HG03060 (cell line): ENCODE measurements around the gene RSL1D1.
"Not testable (repeated sequence)": the region's sequence is repeated elsewhere in the genome, so short reads cannot be mapped to it uniquely, and the experiment has no call there.

Experiments used
- ATAC-seq: cut with Tn5 transposase; IDR thresholded peaks from one replicate; pipeline ENCODE4 v1.9.1; 2021; ENCODE audit warnings: low read depth, moderate number of reproducible peaks; ENCODE audit not compliant: unreplicated experiment

The RSL1D1 gene

DNA sequence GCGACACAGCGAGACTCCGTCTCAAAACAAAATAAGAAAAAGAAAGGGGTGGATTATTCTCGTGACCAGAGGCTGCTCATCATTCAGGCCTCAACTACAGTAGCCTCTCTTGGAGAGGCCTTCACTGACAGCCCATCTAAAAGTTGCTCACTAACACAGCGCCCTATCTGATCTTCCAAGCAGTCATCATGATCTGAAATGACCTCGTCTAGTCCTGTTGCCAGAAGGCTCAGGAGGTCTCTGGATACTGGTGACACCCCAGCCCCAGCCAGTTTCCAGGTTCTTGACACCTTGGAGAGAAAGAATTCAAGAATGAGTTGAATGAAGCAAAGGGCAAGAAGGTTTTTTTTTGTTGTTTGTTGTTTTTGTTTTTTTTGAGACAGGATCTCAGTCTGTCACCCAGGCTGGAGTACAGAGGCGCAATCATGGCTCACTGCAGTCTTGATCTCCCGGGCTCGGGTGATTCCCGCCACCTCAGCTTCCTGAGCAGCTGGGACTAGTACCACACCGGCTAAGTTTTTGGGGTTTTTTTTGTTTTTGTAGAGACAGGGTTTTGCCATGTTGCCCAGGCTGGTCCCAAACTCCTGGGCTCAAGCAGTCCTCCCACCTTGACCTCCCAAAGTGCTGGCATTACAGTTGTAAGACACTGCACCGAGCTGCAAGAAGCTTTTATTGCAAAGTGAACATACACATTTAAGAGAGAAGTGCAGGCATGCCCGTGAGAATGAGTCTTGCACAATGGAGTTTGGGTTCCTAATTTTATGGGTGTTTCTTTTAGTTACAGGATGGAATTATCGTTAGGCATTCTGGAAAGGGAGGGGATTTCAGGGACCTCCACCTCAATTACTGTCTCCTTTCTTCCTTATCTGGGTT is 51.6 kb downstream of the RSL1D1 start:
- no peak for ATAC-seq

DNA sequence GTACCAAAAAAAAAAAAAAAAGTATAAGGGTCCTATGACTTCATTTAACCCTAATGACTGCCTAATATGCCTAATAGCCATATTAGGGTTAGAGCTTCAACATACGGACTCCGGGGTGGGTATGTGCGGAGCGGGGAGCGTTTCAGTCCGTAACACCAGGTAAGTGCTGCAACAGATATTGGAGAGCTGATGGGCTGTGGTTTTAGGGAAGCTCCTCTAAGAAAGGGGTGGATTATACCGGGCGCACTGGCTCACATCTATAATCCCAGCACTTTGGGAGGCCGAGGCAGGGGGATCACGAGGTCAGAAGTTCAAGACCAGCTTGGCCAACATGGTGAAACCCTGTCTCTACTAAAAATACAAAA is 52.3 kb downstream of the RSL1D1 start:
- ATAC-seq = no peak

DNA sequence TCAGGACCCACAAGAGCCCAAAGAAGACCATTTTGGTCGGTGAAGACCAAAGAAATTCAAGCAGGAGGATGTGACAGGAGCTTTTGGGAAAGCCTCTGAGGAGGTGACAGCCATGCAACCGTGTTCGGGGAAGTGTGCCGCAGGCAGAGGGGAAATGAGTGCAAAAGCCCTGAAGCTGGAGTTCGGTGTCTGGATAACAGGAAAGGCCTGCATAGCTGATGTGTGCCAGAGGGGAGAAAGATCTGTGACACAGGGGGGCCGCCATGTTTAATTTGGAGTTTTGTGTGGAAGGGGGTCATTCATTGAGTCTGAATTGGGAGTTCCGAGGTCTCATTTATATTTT is 53.4 kb downstream of the RSL1D1 start:
- no peak for ATAC-seq

DNA sequence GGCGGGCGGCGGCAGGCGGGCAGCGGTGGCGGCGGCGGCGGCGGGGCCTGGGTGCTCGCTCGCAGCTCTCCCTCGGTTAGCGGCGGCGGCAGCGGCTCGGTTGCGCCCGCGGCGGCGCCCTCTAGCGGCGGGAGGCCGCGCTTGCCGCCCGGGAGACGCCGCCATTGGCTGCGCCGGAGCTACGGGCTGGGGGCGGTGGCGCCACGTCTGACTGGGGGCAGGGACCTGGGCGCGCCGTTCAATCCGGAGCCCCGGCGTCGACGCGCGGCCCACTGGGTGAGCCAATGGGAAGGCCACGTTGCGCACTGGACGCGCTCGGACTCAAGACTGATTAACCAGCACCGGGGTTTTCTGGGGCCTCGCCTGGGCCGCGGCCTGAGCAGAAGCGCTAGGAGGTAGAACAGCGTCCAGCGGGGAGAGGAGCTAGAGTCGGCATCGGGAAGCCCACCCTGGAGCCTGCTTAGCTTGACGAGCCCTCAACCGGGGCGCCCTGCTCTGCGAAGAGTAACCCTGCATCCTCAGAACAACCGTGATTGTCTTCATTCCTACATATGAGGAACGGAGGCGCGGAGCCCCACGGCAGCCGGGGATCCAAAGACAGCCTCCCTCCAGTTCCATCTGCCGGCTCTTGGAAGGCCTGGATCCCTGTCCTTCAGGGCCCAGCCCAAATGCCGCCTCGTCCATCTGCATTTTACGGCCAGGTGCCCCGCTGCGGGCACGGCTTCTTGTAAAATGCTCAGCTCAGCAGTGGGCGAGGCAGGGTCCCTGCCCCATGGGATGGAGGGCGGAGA is 54.0 kb downstream of the RSL1D1 start, which contains the start of gene ZC3H7A:
ZC3H7A (minus strand) TSS at position 93 of the 791 bp plus-strand sequence. CDS start 14,904 bp downstream, outside the sequence.
- peak; percentile 81 for ATAC-seq

DNA sequence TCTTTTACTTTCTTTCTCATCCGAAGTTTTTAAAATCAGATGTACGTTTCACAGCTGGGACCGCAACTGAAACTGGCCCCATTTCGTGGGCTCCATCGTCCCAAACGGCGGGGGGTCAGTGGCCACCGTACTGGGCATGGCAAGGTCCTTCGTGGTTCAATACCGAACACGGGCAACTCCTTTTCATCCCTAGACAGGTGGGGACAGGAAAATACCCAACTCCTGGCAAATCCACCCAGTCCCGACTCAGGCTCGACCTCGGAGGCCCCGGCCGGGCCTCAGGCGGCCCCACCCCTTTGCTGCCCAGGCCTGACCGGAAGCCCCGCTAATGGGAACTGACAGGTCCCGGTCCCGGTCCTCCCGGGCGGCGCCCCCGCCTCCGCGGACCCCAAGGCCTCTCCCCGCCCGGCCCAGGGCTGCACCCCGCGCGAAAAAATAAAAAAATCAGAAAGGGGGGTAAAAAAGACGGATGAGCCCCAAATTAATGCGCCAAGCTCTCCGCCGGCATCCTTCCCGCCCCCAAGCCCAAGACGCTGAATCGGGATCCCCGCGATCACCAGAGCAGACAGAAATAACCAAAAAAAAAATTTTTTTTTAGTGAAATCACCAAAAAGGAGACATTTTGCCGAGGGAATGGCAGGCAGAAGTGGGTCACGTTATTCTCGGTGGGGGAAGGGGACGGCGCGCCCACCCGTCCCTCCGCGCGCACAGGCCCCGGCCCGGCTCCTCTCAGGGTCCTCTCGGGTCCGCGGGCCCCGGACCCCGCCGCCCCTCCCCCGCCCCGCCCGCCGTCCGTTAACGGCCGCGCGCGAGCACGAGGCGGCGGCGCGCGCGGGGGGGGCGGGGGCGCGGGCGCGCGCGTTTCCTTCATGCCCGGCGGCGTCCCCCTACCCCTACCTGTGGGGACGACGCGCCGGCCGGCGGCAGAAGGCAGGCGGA is 54.8 kb downstream of the RSL1D1 start:
- no peak for ATAC-seq

DNA sequence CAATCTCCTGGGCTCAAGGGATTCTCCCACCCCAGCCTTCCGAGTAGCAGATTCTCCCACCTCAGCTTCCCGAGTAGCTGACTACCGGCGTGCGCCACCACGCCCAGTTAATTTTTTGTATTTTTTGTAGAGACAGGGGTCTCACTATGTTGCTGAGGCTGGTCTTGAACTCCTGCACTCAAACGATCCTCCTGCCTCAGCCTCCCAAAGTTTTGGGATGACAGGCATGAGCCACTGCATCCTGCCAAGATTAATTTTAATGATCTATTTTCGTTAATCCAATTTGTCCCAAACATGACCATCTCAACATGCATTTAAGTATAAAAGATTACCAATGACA is 55.5 kb downstream of the RSL1D1 start:
- ATAC-seq = no peak

DNA sequence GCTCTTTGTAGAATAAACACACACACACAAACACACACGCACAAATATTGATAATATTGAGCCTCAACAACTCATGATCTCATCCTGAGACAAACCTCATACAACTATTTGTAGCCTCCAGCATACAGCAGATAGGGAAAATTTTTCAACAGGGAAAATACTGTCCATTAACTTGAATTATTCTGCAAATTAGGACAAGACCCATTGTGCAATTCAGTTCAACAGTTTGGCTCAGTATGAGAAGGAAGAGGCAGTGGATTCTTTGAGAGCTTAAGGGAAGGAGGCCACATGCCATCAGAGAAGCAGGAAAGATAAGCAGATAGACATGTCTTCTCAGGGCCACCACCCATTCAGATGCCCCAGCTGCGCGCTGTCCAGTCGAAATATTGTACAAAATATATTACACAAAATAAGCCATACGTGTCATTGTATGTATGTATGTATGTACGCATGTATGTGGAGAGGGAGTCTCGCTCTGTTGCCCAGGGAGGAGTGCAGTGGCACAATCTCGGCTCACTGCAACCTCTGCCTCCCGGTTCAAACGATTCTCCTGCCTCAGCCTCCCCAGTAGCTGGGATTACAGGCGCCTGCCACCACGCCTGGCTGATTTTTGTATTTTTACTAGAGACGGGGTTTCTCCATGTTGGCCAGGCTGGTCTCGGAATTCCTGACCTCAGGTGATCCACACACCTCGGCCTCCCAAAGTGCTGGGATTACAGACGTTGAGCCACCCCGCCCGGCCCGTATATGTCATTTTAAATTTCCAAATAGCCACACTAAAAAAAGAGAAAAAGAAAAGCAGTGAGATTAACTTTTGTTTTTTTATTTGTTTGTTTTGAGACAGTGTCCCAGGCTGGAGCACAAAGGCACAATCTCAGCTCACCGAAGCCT is 56.1 kb downstream of the RSL1D1 start:
- ATAC-seq = no peak

DNA sequence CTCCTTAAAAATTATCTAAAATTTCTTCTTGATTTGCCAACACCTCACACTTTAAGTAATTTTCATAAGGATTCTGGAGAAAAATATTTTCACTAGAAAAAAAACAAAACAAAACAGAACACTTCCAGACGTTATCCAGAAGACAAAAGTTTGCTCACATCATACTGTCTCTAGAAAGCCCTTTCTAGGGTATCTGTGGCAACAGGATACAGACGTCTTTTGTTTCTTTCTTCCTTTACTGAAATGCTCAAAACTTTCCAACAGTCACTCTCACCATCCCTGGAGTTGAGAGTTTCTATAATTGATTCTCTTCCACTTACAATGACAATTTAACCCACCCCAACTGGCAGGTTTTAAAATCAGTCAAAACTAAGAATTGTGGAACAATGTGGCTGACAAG is 56.9 kb downstream of the RSL1D1 start:
- no peak for ATAC-seq

DNA sequence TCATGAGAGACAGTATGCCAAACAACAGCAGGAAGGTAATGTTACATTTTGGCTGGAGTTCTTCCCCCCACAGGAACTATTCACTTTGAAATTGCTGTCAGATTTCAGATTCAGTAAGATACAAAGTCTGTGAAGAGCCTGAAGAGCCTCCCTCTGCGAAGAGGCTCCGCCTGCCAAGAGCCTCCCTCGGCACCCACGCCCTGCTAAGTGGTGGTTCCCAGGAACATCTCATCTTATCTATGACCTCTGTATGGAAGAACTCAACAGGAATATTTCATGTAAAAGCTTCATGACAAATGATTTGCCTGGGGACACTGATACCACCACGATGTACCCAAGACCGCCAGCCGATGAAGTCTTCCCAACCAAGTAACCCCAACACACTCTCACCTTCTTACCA is 57.5 kb downstream of the RSL1D1 start:
- no peak for ATAC-seq

DNA sequence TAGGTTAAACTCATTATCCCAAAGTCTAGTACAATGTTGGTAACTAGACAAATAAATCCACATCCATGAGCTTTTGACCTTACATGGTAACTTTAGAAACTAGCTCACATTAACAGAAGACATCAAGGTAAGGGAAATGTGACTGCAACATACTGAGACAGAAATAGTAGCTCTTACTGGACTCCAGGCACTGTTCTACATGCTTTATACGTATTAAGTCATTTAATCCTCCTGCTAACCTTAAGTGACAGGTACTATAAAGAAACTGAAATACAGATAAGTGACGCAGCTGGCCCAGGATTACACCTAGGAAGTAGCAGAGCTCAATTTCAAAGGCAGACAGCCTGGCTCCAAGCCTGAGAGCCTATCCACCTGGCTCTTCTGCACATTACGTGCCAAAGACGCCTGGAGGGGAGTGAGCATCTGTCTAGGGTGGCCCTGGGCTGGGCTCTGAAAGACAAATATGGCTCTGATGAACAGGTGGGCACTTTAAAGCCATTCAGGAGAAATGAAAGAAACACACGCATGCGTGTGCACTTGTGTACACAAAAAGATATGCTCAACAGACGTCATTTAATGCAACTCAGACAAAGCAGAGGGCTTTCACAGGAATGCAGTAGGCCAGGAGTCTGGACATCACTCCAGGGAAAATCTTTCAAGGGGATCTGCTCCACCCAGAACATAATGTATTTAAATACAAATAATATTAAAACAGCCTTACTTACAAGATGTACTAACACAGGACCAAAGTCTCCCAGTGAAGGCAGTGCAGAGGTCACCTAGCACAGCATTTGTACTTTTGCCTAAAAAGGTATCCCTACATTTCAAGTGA is 58.7 kb downstream of the RSL1D1 start:
- no peak for ATAC-seq

DNA sequence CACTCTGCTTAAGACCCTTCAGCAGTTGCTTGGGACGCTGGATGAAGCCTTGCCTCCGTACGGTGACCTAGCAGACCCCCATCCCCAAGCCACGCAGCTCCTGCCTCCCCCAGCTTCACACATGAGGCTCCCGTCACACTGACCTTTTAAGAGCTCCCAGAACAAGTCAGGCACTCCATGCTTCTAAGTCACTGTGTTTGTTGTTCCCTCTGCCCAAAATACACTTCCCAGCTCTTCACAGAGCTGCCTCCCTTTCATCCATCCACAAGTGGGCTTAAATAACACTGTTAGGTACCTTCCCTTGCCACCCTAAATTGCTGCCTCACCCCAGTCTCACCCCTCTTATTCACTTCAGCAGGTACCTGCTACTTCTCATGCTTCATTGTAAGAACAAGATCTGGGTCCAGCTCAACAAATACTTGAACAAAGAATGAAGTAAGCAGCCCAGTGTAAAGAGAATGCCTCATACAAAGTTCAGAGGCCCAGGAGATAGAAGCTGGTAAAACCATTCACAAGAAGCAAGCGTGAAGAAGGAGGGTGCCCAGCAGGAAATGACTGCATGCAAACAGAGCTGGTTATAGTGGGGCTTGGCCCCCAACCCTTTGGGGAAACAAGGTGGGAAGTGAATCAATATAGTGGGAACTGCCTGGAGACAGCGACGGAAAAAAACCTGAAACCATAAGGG is 60.1 kb downstream of the RSL1D1 start:
- no peak for ATAC-seq

DNA sequence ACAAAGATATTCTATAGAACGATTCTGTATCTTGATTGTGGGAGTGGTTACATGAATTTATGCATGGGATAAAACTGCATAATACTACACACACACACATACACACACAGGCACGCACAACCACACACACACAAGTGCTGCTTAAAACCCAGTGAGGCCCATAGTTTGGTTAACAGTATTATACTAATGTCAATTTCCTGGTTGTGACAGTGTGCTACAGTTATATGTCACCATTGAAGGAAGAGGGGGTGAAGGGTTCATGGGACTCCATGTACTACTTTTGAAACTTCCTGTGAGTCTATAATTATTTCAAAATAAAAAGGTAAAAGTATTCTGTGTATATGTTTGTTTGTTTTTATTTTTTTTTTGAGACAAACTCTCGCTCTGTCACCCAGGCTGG is 62.4 kb downstream of the RSL1D1 start:
- no peak for ATAC-seq

DNA sequence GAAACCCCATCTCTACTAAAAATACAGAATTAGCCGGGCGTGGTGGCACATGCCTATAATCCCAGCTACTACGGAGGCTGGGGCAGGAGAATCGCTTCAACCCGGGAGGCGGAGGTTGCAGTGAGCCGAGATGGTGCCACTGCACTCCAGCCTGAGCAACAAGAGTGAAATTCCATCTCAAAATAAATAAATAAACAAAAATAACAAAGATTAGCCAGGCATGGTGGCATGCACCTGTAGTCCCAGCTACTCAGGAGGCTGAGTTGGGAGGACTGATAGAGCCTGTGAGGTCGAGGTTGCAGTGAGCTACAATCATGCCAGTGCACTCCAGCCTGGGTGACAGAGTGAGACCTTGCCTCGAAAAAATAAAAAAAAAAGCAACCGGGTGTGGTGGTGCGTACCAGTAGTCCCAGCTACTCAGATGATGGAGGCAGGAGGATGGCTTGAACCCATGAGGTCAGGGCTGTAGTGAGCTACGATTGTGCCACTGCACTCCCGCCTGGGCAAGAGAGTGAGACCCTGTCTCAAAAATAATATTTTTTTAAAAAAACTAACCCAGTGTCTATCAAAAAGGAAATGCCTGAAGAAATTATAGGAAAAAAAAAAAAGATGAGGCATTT is 66.3 kb downstream of the RSL1D1 start:
- not testable (repeated sequence) for ATAC-seq

DNA sequence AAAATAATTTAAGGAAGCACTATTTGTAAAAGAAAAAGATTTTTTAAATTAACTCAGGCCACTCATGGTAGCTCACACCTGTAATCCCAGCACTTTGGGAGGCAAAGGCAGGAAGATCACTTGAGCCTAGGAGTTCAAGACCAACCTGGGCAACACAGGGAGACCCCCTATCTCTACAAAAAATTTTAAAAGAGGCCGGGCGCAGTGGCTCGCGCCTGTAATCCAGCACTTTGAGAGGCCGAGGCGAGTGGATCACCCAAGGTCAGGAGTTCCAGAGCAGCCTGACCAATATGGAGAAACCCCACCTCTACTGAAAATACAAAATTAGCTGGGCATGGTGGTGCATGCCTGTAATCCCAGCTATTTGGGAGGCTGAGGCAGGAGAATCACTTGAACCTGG is 67.0 kb downstream of the RSL1D1 start:
- ATAC-seq = not testable (repeated sequence)

DNA sequence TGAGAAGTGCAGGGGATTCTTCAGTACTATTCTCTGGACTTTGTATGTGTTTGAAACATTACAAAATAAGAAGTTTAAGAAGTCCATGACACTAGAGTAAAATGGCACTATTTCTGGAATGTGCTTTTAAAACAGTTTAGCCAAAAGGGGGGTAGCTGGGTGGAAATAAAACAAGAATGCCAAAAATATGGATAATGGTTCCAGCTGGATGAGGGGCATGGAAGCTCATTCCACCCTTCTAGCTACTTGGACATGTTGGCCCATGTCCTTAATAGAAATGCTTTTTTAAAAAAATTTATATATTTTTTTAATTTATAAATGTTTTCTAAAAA is 67.3 kb downstream of the RSL1D1 start:
- ATAC-seq = no peak
